ENCODE measurements around the gene PYGO1.
"Not testable (repeated sequence)": the region's sequence is repeated elsewhere in the genome, so short reads cannot be mapped to it uniquely, and the experiment has no call there.

The PYGO1 gene

GRCh38 chr15:55588070-55588814, at the start of gene PYGO1:
Gene PYGO1 (minus strand): TSS chr15:55588345. CDS start chr15:55587883, 462 bp downstream.
- DNase-seq: peak; percentile 55 to 69

GRCh38 chr15:55637086-55637485, 48.9 kb upstream of the PYGO1 start:
- no peak for DNase-seq

- no peak for DNase-seq
Measured at GRCh38 chr15:55633731-55634130, 45.6 kb upstream of the PYGO1 start.

GRCh38 chr15:55632434-55632833, 44.3 kb upstream of the PYGO1 start:
- DNase-seq: no peak

GRCh38 chr15:55630858-55631257, 42.7 kb upstream of the PYGO1 start:
- DNase-seq: no peak

- no peak for DNase-seq
Measured at GRCh38 chr15:55628369-55628730, 40.2 kb upstream of the PYGO1 start.

- no peak for DNase-seq
Measured at GRCh38 chr15:55627730-55628368, 39.7 kb upstream of the PYGO1 start.

- DNase-seq: no peak
Measured at GRCh38 chr15:55619783-55620182, 31.6 kb upstream of the PYGO1 start.

- no peak for DNase-seq
Measured at GRCh38 chr15:55618387-55618786, 30.2 kb upstream of the PYGO1 start.

- no peak for DNase-seq
Measured at GRCh38 chr15:55615445-55615844, 27.3 kb upstream of the PYGO1 start.

- no peak for DNase-seq
Measured at GRCh38 chr15:55613727-55614126, 25.6 kb upstream of the PYGO1 start.

GRCh38 chr15:55606214-55606613, 18.1 kb upstream of the PYGO1 start:
- DNase-seq: no peak

GRCh38 chr15:55601374-55601773, 13.2 kb upstream of the PYGO1 start:
- no peak for DNase-seq

- DNase-seq: no peak
Measured at GRCh38 chr15:55599439-55599838, 11.3 kb upstream of the PYGO1 start.

- DNase-seq: not testable (repeated sequence)
Measured at GRCh38 chr15:55593019-55593418, 4.9 kb upstream of the PYGO1 start.

- DNase-seq: no peak
Measured at GRCh38 chr15:55590788-55591187, 2.6 kb upstream of the PYGO1 start.

GRCh38 chr15:55589287-55589686, 1.1 kb upstream of the PYGO1 start:
- no peak for DNase-seq

- DNase-seq: no peak
Measured at GRCh38 chr15:55588815-55589115, 620 bp upstream of the PYGO1 start.

- DNase-seq: peak; percentile 28 to 46
Measured at GRCh38 chr15:55587321-55588069, 650 bp downstream of the PYGO1 start.

- no peak for DNase-seq
Measured at GRCh38 chr15:55586808-55587207, 1.3 kb downstream of the PYGO1 start.

GRCh38 chr15:55576943-55577342, 11.2 kb downstream of the PYGO1 start:
- DNase-seq: no peak

- no peak for DNase-seq
Measured at GRCh38 chr15:55574096-55574495, 14.0 kb downstream of the PYGO1 start.

GRCh38 chr15:55573224-55573623, 14.9 kb downstream of the PYGO1 start:
- no peak for DNase-seq
